Ascending aorta (tissue), 2 donors: Measurements from ENCODE around the gene ZW10. TPM values are rescaled to one million over a fixed set of nuclear protein-coding genes. Genes with fewer than 3 reads are reported as not detected.

Experiments used
- DNase-seq, 2 donors: peaks; one replicate each; pipeline ENCODE4 v3.0.0-alpha.2; 2019; ENCODE audit warnings: low spot score in 2 of 2
- H3K27ac ChIP-seq, 2 donors: fragments of 200-600 bp; sonication (generic); one replicate each; pipeline ENCODE4 v1.5.1; 2016 to 2017; ENCODE audit warnings: mild to moderate bottlenecking in 1 of 2
- H3K27me3 ChIP-seq: fragments of 200-600 bp; sonication (generic); one replicate; pipeline ENCODE4 v1.5.1; 2017
- H3K36me3 ChIP-seq, 2 donors: fragments of 200-600 bp; sonication (generic); one replicate each; pipeline ENCODE4 v1.5.1; 2016
- H3K4me1 ChIP-seq, 2 donors: fragments of 200-600 bp; sonication (generic); one replicate each; pipeline ENCODE4 v1.5.1; 2016 to 2017; ENCODE audit warnings: mild to moderate bottlenecking in 1 of 2
- H3K4me3 ChIP-seq, 2 donors: fragments of 200-600 bp; sonication (generic); one replicate each; pipeline ENCODE4 v1.5.1; 2016 to 2017; ENCODE audit warnings: mild to moderate bottlenecking in 1 of 2
- H3K9me3 ChIP-seq, 2 donors: fragments of 200-600 bp; sonication (generic); one replicate each; pipeline ENCODE4 v1.5.1; 2016
- CTCF ChIP-seq, 3 experiments: fragments of 200-600 bp in 2 of 3; fragments of 450-650 bp in 1 of 3; sonication (generic) in 2 of 3; IDR thresholded peaks; one replicate each; pipeline ENCODE4 v1.5.1; 2016 to 2019; ENCODE audit warnings: antibody characterized with exemption in 3 of 3, mild to moderate bottlenecking in 1 of 3, moderate library complexity in 1 of 3
- intact Hi-C: fragments of 100-400 bp; cut with DNase I; formaldehyde crosslinking; loops from one replicate; pipeline ENCODE4 v1.15.1; 2023
- total RNA-seq: library from RNA; depleted of rRNA; stranded (reverse); fragments of >200 nt; gene quantifications from one replicate; pipeline ENCODE4 v1.1.0, GENCODE V29; 2016

ZW10 gene
- total RNA-seq, 1 donor from 2014 or later, result 12.3 TPM

- H3K4me1 ChIP-seq, result no peaks in the 10 kb centered on the region
- no peak overlapping the region for H3K27ac ChIP-seq
- no peaks in the 10 kb centered on the region for H3K36me3 ChIP-seq
- intact Hi-C loops, result no loop called here
- H3K4me3 ChIP-seq, result no peak overlapping the region
- TF ChIP-seq CTCF (IDR thresholded peaks at IDR 0.05), result no peak
- DNase-seq, result no peak
- no peaks in the 10 kb centered on the region for H3K9me3 ChIP-seq
- H3K27me3 ChIP-seq, result no peaks in the 10 kb centered on the region
Measured at GRCh38 chr11:113695207-113695606, 78.3 kb downstream of the ZW10 start.

- no peak for DNase-seq
- intact Hi-C loops, result no loop called here
- no peak overlapping the region for H3K27ac ChIP-seq
- no peak for TF ChIP-seq CTCF (IDR thresholded peaks at IDR 0.05)
- H3K36me3 ChIP-seq, result no peaks in the 10 kb centered on the region
- no peaks in the 10 kb centered on the region for H3K9me3 ChIP-seq
- H3K4me1 ChIP-seq, result no peaks in the 10 kb centered on the region
- no peaks in the 10 kb centered on the region for H3K27me3 ChIP-seq
- no peak overlapping the region for H3K4me3 ChIP-seq
Measured at GRCh38 chr11:113694390-113694789, 79.1 kb downstream of the ZW10 start.

GRCh38 chr11:113693030-113693429 lies 80.5 kb downstream of the ZW10 start:
- DNase-seq, result no peak
- Histone ChIP-seq H3K36me3 (no peaks in the 10 kb centered on the region), H3K27ac (no peak overlapping the region), H3K4me3 (no peak overlapping the region), H3K9me3 (no peaks in the 10 kb centered on the region), H3K4me1 (no peaks in the 10 kb centered on the region), H3K27me3 (no peaks in the 10 kb centered on the region)
- intact Hi-C loops, result no loop called here
- no peak for TF ChIP-seq CTCF (IDR thresholded peaks at IDR 0.05)

- peak; percentile 16 to 70 for DNase-seq
- TF ChIP-seq CTCF (IDR thresholded peaks at IDR 0.05), result peak; percentile 12 to 30 (median 15)
- no peaks in the 10 kb centered on the region for H3K36me3 ChIP-seq
- no peaks in the 10 kb centered on the region for H3K9me3 ChIP-seq
- H3K4me3 ChIP-seq, result no peak overlapping the region
- no peaks in the 10 kb centered on the region for H3K4me1 ChIP-seq
- intact Hi-C loops, result no loop called here
- no peaks in the 10 kb centered on the region for H3K27me3 ChIP-seq
- H3K27ac ChIP-seq, result no peak overlapping the region
Measured at GRCh38 chr11:113690619-113691569, 82.6 kb downstream of the ZW10 start.

- intact Hi-C loops, result no loop called here
- no peak for TF ChIP-seq CTCF (IDR thresholded peaks at IDR 0.05)
- H3K36me3 ChIP-seq, result no peaks in the 10 kb centered on the region
- no peak overlapping the region for H3K27ac ChIP-seq
- H3K9me3 ChIP-seq, result no peaks in the 10 kb centered on the region
- no peaks in the 10 kb centered on the region for H3K4me1 ChIP-seq
- no peaks in the 10 kb centered on the region for H3K27me3 ChIP-seq
- H3K4me3 ChIP-seq, result no peak overlapping the region
- no peak for DNase-seq
Measured at GRCh38 chr11:113689768-113690618, 83.5 kb downstream of the ZW10 start.
